D721Med (cell line): ENCODE data around the gene TMEM214.

Source experiments
- DNase-seq: peaks from one replicate; pipeline ENCODE4 v3.0.0; 2011; ENCODE audit warnings: low spot score; ENCODE audit not compliant: insufficient read length
- FAIRE-seq: peaks from 2 replicates; lab custom pipeline; 2011; peaks lifted over from hg19 to GRCh38; lab: Jason Lieb, UNC
- CTCF ChIP-seq: IDR thresholded peaks from 2 replicates; pipeline ENCODE4 v1.5.1; 2012; ENCODE audit warnings: mild to moderate bottlenecking, control low read depth; ENCODE audit not compliant: insufficient read depth; ENCODE audit errors: missing control alignments

TMEM214 gene

DNA sequence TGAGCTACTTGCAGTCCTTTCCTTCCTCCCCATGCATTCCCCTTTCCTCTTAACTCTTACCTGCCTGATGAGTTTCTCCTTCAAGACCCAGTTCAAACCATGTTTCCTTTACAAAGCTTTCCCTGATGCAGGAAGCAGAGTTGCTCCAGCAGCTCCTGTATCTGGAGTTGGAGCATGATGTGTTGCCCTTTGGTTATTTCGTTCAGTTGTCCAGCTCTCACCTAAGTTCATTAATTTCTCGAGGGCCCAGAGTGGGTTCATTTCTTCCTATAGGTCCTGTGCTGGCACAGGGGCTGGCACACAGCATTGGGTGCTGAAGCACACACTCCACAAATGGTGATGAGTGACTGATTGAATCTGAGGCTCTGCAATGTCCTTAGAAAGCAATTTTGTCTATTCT, 23.0 kb upstream of the TMEM214 start:
- DNase-seq (no peak), FAIRE-seq (no peak)
- no peak for TF ChIP-seq CTCF

GRCh38 chr2:27010139-27010538, 22.6 kb upstream of the TMEM214 start:
- no peak for TF ChIP-seq CTCF
- FAIRE-seq (no peak), DNase-seq (no peak)

DNA sequence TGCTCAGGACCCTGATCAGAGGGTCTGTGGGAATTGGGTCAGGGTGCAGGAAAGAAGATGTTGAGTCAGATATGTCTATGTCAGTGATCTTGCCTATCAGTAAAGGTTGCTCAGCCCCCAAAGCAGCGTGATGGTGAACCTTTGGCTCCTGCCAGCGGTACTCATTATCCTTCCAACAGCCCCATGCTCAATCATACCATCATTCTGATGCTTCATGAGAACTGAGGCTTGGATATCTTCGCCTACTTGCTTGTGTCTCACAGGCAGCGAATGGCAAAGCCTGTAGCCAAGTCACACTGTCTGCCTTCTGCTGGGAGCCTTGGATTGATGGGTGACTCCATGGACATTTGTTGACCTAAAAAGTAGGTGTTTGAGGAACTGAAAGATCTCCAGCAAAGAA, 19.0 kb upstream of the TMEM214 start:
- FAIRE-seq = no peak
- no peak for TF ChIP-seq CTCF
- DNase-seq = no peak

- TF ChIP-seq CTCF = no peak
- FAIRE-seq = no peak
- DNase-seq = no peak
Observed at GRCh38 chr2:27014771-27015433, 17.9 kb upstream of the TMEM214 start.

DNA sequence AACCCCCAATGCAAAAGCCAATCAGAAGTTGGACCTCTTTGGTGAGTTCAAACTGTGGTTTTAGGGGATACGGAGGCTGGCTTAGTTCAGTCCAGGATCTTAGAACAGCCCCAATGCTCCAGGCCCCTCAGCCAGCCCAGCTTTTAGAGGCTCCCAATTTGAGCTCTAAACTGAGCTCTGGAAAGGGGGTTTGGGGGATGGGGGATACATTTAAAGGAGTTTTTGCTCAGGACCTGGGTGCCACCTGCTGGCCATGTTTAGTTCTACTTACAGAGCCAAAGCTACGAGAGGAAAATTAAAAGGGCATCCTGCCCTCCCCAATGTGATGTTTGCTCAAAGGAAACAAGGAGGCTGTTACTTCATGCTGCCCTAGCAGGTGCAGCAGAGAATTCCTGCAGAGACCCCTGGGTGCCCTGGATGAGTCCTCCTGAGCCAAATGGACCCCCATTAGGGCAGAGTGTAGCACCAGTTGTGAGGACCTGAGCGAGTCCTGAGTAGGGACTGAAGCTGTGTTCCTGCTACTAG, 15.9 kb upstream of the TMEM214 start:
- DNase-seq (peak; percentile 54), FAIRE-seq (no peak)
- TF ChIP-seq CTCF = peak; percentile 73

GRCh38 chr2:27018142-27018541, 14.6 kb upstream of the TMEM214 start:
- no peak for DNase-seq
- no peak for TF ChIP-seq CTCF
- no peak for FAIRE-seq

DNA sequence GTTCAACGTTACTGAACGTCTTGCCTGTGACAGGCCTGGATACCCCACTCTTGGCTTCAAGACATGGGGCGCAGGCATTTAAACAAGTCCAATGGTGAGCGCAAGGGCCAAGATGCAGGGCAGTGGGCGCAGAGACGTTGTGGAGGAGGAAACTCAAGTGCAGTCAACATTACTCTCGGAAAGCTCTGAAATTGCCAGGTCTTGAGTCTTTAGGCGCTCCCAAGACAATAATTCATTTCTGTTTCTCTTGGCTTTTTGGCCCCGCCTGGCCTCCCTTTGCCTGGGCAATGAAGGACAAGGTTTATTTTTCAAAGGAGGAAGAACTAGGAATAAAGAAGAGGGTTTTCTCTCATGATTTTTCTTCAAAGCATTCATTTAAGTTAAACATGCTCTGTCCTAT, 13.3 kb upstream of the TMEM214 start:
- TF ChIP-seq CTCF = no peak
- FAIRE-seq (no peak), DNase-seq (no peak)
